ENCODE data around the gene MACROH2A2. TPM values are rescaled to one million over a fixed set of nuclear protein-coding genes. Genes with fewer than 3 reads are reported as not detected.

The MACROH2A2 gene
- polyA plus RNA-seq, 1 donor: 52.0 TPM

DNA sequence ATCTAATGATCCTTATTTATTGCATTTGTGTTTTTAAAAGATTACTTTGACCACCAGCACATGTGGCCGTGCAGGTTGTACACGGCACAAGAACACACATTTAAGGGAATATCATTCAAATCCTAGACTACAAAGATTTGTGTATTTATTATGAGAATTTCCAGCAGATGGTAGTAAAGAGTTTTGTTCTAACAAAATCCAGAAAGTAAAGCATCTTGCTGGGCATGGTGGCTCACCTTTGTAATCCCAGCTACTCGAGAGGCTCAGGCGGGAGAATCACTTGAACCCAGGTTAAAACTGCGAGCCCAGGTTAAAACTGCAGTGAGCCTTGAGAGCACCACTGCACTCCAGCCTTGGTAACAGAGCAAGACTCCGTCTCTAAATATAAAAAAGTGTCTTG, 31.5 kb downstream of the MACROH2A2 start:
- H3K27me3 ChIP-seq (ENCODE audit: control insufficient read depth, insufficient read depth, low read length): no peaks in the 10 kb centered on the region
- WGBS (ENCODE audit: insufficient coverage, low lambda C conversion rate): no CpG with 5 or more reads among the region's 6 CpGs
- peaks cover 12% of the 10 kb centered on the region for H3K36me3 ChIP-seq (ENCODE audit: control insufficient read depth, insufficient read depth, low read length)
- no peak for DNase-seq
- H3K9me3 ChIP-seq (ENCODE audit: control insufficient read depth, low read depth, low read length): no peaks in the 10 kb centered on the region
- no peak overlapping the region for H3K4me3 ChIP-seq (ENCODE audit: low read length)
- no peak overlapping the region for H3K27ac ChIP-seq (ENCODE audit: low read length)
- H3K4me1 ChIP-seq (ENCODE audit: control insufficient read depth, insufficient read depth, low read length): no peaks in the 10 kb centered on the region

DNA sequence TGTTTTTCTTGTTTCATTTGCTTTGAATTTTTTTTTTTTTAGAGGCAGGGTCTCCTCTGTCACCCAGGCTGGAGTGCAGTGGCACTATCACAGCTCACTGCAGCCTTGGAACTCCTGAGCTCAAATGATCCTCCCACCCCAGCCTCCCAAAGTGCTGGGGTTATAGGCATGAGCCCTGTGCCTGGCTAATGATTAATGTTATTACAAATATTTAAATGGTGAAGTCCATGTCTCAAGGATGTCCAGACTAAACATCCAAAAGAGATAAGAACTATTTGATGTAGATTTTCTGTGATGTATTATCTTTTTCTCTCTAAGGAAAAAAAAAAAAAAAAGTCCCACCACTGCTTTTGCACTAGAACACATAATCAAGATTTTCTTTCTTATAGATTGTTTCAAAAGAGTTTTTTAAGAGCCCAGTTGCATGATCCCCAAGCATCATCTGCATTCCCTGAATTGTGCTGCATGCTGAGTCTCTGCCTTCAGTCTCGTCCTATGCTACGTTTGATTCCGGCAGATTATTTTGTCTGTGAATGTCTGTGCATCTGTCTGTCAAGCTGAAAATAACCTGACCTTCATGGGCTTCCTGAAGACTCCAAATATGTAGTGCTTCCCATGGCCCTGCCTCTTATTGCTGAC, 33.4 kb downstream of the MACROH2A2 start:
- Histone ChIP-seq H3K36me3 (ENCODE audit: control insufficient read depth, insufficient read depth, low read length) (peaks cover 13% of the 10 kb centered on the region), H3K9me3 (ENCODE audit: control insufficient read depth, low read depth, low read length) (no peaks in the 10 kb centered on the region), H3K4me3 (ENCODE audit: low read length) (no peak overlapping the region), H3K27me3 (ENCODE audit: control insufficient read depth, insufficient read depth, low read length) (no peaks in the 10 kb centered on the region), H3K4me1 (ENCODE audit: control insufficient read depth, insufficient read depth, low read length) (peaks cover 7% of the 10 kb centered on the region), H3K27ac (ENCODE audit: low read length) (no peak overlapping the region)
- whole genome bisulfite sequencing (ENCODE audit: insufficient coverage, low lambda C conversion rate): 40% methylated on average over 1 of the region's 3 CpGs
- DNase-seq: no peak

DNA sequence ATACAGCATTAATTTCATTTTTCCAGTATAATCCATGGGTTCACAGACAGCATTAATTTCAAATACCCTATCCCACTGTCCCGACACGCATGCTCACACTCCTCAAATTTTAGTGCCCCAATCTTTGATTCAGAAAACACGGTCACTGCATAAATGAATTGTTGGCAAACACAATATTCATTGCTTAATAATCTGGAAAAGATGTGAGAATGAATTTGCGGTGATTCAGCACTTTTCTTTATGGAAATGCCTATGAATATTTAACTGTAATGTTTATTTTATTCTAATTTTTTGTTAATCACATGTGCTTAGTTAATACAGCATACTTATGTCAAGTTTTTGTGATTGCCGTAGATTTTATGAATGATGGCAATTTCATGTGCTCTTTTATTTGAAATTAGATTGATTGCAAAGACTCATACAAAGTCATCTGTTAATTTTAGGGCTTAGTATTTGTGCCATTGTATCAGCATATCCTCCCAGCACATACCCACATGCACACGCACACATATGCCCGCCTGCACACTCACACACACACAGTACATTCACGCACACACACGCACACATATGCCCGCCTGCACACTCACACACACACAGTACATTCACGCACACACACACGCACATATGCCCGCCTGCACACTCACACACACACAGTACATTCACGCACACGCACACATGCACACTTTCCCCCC, 35.1 kb downstream of the MACROH2A2 start:
- H3K27me3 ChIP-seq (ENCODE audit: control insufficient read depth, insufficient read depth, low read length): no peaks in the 10 kb centered on the region
- 66% methylated on average over 5 of the region's 15 CpGs for WGBS (ENCODE audit: insufficient coverage, low lambda C conversion rate)
- H3K27ac ChIP-seq (ENCODE audit: low read length): no peak overlapping the region

DNA sequence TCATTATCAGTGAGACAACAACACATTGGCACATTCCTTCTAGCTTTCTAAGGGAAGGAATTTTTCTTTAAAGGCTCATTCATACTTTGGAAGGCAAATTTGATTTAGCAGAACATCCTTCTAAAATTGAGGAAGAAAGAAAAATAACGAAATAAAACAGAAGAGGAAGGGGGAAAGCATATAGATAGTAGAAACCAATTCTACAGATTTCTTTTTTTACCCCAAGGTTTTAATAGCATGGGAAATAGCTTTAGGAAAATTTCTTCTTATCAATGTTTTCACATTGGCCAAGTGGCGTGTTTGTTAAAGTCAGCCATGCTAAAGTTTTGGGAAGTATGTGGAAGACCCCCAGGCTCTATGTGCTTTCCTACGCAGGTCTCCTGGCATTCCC, 35.7 kb downstream of the MACROH2A2 start:
- Histone ChIP-seq H3K4me1 (ENCODE audit: control insufficient read depth, insufficient read depth, low read length) (peaks cover 29% of the 10 kb centered on the region), H3K4me3 (ENCODE audit: low read length) (no peak overlapping the region), H3K27ac (ENCODE audit: low read length) (no peak overlapping the region), H3K27me3 (ENCODE audit: control insufficient read depth, insufficient read depth, low read length) (no peaks in the 10 kb centered on the region), H3K36me3 (ENCODE audit: control insufficient read depth, insufficient read depth, low read length) (peaks cover 6% of the 10 kb centered on the region), H3K9me3 (ENCODE audit: control insufficient read depth, low read depth, low read length) (no peaks in the 10 kb centered on the region)
- DNase-seq: no peak
- 64% methylated on average over 2 of the region's 3 CpGs for WGBS (ENCODE audit: insufficient coverage, low lambda C conversion rate)

More for the DNA sequence above, 35.1 kb downstream of the MACROH2A2 start:
- Histone ChIP-seq H3K9me3 (ENCODE audit: control insufficient read depth, low read depth, low read length) (no peaks in the 10 kb centered on the region), H3K36me3 (ENCODE audit: control insufficient read depth, insufficient read depth, low read length) (peaks cover 11% of the 10 kb centered on the region), H3K4me3 (ENCODE audit: low read length) (no peak overlapping the region), H3K4me1 (ENCODE audit: control insufficient read depth, insufficient read depth, low read length) (peaks cover 23% of the 10 kb centered on the region)
- no peak for DNase-seq

DNA sequence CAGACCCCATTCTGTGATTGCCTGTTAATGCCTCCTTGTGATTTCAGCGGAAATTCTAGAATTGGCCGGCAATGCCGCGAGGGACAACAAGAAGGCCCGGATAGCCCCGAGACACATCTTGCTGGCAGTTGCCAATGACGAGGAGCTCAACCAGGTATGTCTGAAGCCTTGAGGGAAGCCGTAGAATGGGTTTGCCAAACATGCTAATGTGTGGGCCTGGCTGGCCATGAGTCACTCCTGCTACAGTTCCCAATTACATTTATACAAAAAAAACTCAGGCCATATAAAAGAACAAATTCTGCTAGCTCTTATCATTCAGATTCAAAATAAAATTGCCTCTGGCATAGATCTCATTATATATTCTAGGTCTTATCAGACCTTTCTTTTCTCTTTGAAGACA, 37.4 kb downstream of the MACROH2A2 start:
- no peak for DNase-seq
- no peaks in the 10 kb centered on the region for H3K27me3 ChIP-seq (ENCODE audit: control insufficient read depth, insufficient read depth, low read length)
- no peaks in the 10 kb centered on the region for H3K9me3 ChIP-seq (ENCODE audit: control insufficient read depth, low read depth, low read length)
- no CpG with 5 or more reads among the region's 8 CpGs for WGBS (ENCODE audit: insufficient coverage, low lambda C conversion rate)
- H3K36me3 ChIP-seq (ENCODE audit: control insufficient read depth, insufficient read depth, low read length): peaks cover 20% of the 10 kb centered on the region
- H3K4me3 ChIP-seq (ENCODE audit: low read length): no peak overlapping the region
- H3K27ac ChIP-seq (ENCODE audit: low read length): peak overlapping the region; percentile 86
- peaks cover 29% of the 10 kb centered on the region for H3K4me1 ChIP-seq (ENCODE audit: control insufficient read depth, insufficient read depth, low read length)

DNA sequence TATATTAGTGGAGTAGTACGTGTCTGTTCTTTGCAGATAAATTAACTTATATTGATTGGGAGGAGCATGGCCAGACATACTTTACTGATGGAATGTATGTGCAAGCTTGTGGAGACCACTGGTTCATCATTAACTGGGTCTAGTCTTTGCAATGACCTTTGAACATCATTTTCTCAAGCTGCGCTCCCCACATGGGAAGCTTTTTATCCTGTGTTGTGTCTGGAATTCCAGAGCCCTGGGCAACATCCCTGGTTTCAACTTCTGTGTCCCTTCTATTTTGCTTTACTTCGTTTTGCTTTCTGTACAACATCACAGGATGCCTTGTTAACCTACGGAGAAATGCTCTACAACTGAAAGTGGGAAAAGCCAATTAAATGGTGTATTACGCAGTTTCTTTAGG, 38.3 kb downstream of the MACROH2A2 start:
- no peaks in the 10 kb centered on the region for H3K27me3 ChIP-seq (ENCODE audit: control insufficient read depth, insufficient read depth, low read length)
- H3K36me3 ChIP-seq (ENCODE audit: control insufficient read depth, insufficient read depth, low read length): peaks cover 27% of the 10 kb centered on the region
- 20% methylated on average over 1 of the region's 5 CpGs for WGBS (ENCODE audit: insufficient coverage, low lambda C conversion rate)
- no peak overlapping the region for H3K4me3 ChIP-seq (ENCODE audit: low read length)
- DNase-seq: peak; percentile 80 to 92
- H3K4me1 ChIP-seq (ENCODE audit: control insufficient read depth, insufficient read depth, low read length): peaks cover 29% of the 10 kb centered on the region
- H3K27ac ChIP-seq (ENCODE audit: low read length): peak overlapping the region; percentile 86
- no peaks in the 10 kb centered on the region for H3K9me3 ChIP-seq (ENCODE audit: control insufficient read depth, low read depth, low read length)

DNA sequence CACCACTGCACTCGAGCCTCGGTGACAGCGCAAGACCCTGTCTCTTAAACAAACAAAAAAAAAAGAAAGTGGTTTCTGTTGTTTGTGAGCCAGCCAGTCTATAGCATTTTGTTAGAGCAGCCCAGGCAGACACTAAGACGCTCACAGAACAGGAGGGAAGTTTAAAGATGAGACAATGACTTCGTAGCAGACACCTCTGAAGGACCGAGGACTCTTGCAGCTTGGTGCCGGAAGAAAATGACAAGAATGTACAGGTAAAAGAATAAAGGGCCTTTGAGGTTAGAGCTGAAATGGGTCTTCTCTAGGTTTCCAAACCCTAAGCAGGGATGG, 39.7 kb downstream of the MACROH2A2 start:
- Histone ChIP-seq H3K4me3 (ENCODE audit: low read length) (no peak overlapping the region), H3K27ac (ENCODE audit: low read length) (peak overlapping the region; percentile 86), H3K4me1 (ENCODE audit: control insufficient read depth, insufficient read depth, low read length) (peaks cover 36% of the 10 kb centered on the region)

DNA sequence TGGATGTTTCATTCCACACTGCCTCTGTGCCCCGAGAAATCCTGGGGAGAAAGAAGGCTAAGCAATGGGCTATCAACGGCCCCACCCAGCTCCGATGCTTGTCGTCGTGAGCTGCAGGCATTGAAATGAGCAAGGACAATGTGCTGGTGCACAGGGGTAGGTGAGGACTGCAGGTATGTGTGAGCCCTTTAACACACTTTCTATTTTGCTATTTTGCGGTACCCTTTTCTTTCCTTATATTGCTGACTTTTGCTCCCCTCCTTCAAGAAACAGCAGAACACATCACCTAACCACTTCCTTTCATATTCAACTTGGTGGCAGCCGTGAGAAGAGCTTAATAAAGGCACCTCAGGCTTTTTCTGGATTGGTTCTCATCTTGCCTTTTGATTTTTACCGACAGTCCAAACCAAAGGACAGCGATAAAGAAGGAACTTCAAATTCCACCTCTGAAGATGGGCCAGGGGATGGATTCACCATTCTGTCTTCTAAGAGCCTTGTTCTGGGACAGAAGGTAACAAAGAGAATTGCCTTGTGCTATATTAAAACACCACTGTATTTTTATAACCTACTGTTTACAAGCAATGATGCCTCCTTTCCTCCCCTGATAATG, 40.8 kb downstream of the MACROH2A2 start:
- H3K9me3 ChIP-seq (ENCODE audit: control insufficient read depth, low read depth, low read length): no peaks in the 10 kb centered on the region
- H3K27me3 ChIP-seq (ENCODE audit: control insufficient read depth, insufficient read depth, low read length): no peaks in the 10 kb centered on the region
- no peak for DNase-seq
- peaks cover 42% of the 10 kb centered on the region for H3K36me3 ChIP-seq (ENCODE audit: control insufficient read depth, insufficient read depth, low read length)
- peaks cover 36% of the 10 kb centered on the region for H3K4me1 ChIP-seq (ENCODE audit: control insufficient read depth, insufficient read depth, low read length)
- peak overlapping the region; percentile 86 for H3K27ac ChIP-seq (ENCODE audit: low read length)
- WGBS (ENCODE audit: insufficient coverage, low lambda C conversion rate): 95% methylated on average over 4 of the region's 9 CpGs
- no peak overlapping the region for H3K4me3 ChIP-seq (ENCODE audit: low read length)

More for the DNA sequence above, 39.7 kb downstream of the MACROH2A2 start:
- no peaks in the 10 kb centered on the region for H3K9me3 ChIP-seq (ENCODE audit: control insufficient read depth, low read depth, low read length)
- H3K36me3 ChIP-seq (ENCODE audit: control insufficient read depth, insufficient read depth, low read length): peaks cover 36% of the 10 kb centered on the region
- no CpG with 5 or more reads among the region's 7 CpGs for WGBS (ENCODE audit: insufficient coverage, low lambda C conversion rate)
- no peak for DNase-seq
- H3K27me3 ChIP-seq (ENCODE audit: control insufficient read depth, insufficient read depth, low read length): no peaks in the 10 kb centered on the region

DNA sequence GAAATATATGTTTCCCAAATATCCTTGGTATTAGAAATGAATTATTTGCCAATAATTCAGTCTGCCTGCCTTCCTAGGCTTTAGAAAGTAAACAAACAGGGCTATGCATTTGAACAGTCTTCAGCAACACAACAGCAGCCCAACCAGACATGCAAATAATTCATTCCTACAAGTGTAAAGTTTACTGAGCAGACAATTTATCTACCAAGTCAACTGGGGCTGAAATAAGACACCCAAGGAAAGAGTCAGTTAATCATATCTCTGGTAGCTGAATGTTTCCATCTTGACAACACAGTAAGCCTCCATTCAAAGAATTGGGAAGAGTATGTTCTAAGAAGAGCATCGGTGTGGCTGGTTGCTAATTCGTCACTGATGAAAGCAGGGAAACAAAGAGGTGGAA, 41.6 kb downstream of the MACROH2A2 start:
- H3K9me3 ChIP-seq (ENCODE audit: control insufficient read depth, low read depth, low read length): no peaks in the 10 kb centered on the region
- peaks cover 36% of the 10 kb centered on the region for H3K4me1 ChIP-seq (ENCODE audit: control insufficient read depth, insufficient read depth, low read length)
- WGBS (ENCODE audit: insufficient coverage, low lambda C conversion rate): no CpG with 5 or more reads among the region's 2 CpGs
- H3K36me3 ChIP-seq (ENCODE audit: control insufficient read depth, insufficient read depth, low read length): peaks cover 46% of the 10 kb centered on the region
- no peak overlapping the region for H3K27ac ChIP-seq (ENCODE audit: low read length)
- no peak for DNase-seq
- H3K27me3 ChIP-seq (ENCODE audit: control insufficient read depth, insufficient read depth, low read length): no peaks in the 10 kb centered on the region
- no peak overlapping the region for H3K4me3 ChIP-seq (ENCODE audit: low read length)

DNA sequence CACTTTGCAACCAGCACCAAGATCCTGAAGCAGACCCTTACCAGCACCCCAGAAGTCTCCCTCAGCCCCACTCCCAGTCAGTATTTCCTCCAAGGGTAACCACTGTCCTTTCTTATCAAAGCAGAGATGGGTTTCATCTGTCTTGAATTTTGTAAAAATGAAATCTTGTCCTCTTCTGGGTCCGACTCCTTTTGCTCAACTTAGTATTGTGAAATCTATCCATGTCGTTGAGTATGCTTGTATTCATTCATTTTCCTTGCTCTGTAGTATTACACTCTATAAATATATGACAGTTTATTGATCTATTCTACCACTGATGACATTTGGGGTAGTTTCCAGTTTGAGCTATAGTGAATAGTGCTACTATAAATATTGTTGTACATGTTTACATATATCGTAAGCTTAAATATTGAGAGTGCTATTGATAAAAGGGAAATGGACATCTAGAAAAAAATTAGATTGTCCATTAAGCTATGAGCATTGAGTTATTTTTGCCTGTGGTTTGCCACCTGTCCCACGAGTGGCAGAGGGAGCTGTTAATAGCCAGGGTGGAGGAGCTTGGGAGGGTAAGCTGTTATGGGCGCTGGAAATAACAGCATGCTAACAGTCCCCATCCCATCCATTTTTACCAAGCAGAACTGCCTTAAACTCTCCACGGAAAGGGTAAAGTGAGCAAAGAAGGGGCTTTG, 43.5 kb downstream of the MACROH2A2 start:
- WGBS (ENCODE audit: insufficient coverage, low lambda C conversion rate): 83% methylated on average over 2 of the region's 6 CpGs
- peaks cover 29% of the 10 kb centered on the region for H3K4me1 ChIP-seq (ENCODE audit: control insufficient read depth, insufficient read depth, low read length)
- peaks cover 60% of the 10 kb centered on the region for H3K36me3 ChIP-seq (ENCODE audit: control insufficient read depth, insufficient read depth, low read length)
- no peak for DNase-seq
- H3K9me3 ChIP-seq (ENCODE audit: control insufficient read depth, low read depth, low read length): no peaks in the 10 kb centered on the region
- no peak overlapping the region for H3K27ac ChIP-seq (ENCODE audit: low read length)
- no peaks in the 10 kb centered on the region for H3K27me3 ChIP-seq (ENCODE audit: control insufficient read depth, insufficient read depth, low read length)
- no peak overlapping the region for H3K4me3 ChIP-seq (ENCODE audit: low read length)
